ENCODE data around the gene SLC38A8.

SLC38A8 gene

DNA sequence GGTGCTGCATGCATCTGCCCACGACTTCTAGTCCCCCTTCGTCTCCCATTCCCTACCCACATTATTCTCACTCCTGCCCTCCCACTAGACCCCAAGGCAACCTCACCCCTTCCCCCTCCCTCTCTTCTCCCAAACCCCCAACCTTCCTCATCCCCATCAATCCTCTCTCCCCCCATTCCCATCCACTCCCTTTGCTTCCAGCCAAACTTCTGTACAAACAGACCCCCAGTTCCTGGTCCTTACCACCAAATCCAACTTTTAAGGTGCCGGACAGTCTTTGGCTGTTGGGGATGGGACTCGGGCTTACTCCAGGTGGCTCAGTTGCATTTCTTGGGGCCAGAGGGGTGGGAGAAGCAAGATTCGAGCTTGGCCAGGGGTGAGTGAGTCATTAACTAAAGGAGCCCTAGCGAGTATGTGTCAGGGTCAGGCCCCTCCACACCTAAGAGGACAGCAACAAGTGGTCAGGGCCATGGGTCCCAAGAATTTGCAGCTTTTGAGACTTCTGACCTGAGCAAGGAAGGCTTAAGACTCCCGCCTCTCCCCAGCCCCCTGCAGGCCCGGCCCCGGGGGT lies at the start of gene SLC38A8:
TSS of gene SLC38A8 (minus strand) at position 488 of the 571 bp plus-strand sequence. CDS start 638 bp downstream, outside the sequence.
- no peak within 1 kb of the TSS for H3K4me3 ChIP-seq (ENCODE audit: low read depth in 1 of 2, low read length in 1 of 2)
- H3K27me3 ChIP-seq = peaks cover 78% of the 10 kb centered on the region
- TF ChIP-seq CTCF (IDR thresholded peaks at IDR 0.05) = no peak
- H3K27ac ChIP-seq = no peak within 1 kb of the TSS
- H3K36me3 ChIP-seq = no peaks in the 10 kb centered on the region
- no peaks in the 10 kb centered on the region for H3K4me1 ChIP-seq (ENCODE audit: control insufficient read depth in 1 of 2, insufficient read depth in 1 of 2, low read depth in 1 of 2, low read length in 1 of 2)
- H3K9me3 ChIP-seq = no peaks in the 10 kb centered on the region

- no peak for TF ChIP-seq CTCF (IDR thresholded peaks at IDR 0.05)
- H3K27ac ChIP-seq = no peak overlapping the region
- H3K9me3 ChIP-seq = no peaks in the 10 kb centered on the region
- no peaks in the 10 kb centered on the region for H3K27me3 ChIP-seq
- peaks cover 11 to 21% of the 10 kb centered on the region in 2 experiments for H3K4me1 ChIP-seq (ENCODE audit: control insufficient read depth in 1 of 2, insufficient read depth in 1 of 2, low read depth in 1 of 2, low read length in 1 of 2)
- peaks cover 78% of the 10 kb centered on the region for H3K36me3 ChIP-seq
- no peak overlapping the region for H3K4me3 ChIP-seq (ENCODE audit: low read depth in 1 of 2, low read length in 1 of 2)
Measured at GRCh38 chr16:84091460-84091859, 48.9 kb upstream of the SLC38A8 start.

GRCh38 chr16:84090211-84090610 lies 47.6 kb upstream of the SLC38A8 start:
- TF ChIP-seq CTCF (IDR thresholded peaks at IDR 0.05) = no peak
- Histone ChIP-seq H3K36me3 (peaks cover 68% of the 10 kb centered on the region), H3K27me3 (no peaks in the 10 kb centered on the region), H3K4me1 (ENCODE audit: control insufficient read depth in 1 of 2, insufficient read depth in 1 of 2, low read depth in 1 of 2, low read length in 1 of 2) (peaks cover 23 to 34% of the 10 kb centered on the region in 2 experiments), H3K9me3 (no peaks in the 10 kb centered on the region), H3K27ac (no peak overlapping the region), H3K4me3 (ENCODE audit: low read depth in 1 of 2, low read length in 1 of 2) (no peak overlapping the region)

DNA sequence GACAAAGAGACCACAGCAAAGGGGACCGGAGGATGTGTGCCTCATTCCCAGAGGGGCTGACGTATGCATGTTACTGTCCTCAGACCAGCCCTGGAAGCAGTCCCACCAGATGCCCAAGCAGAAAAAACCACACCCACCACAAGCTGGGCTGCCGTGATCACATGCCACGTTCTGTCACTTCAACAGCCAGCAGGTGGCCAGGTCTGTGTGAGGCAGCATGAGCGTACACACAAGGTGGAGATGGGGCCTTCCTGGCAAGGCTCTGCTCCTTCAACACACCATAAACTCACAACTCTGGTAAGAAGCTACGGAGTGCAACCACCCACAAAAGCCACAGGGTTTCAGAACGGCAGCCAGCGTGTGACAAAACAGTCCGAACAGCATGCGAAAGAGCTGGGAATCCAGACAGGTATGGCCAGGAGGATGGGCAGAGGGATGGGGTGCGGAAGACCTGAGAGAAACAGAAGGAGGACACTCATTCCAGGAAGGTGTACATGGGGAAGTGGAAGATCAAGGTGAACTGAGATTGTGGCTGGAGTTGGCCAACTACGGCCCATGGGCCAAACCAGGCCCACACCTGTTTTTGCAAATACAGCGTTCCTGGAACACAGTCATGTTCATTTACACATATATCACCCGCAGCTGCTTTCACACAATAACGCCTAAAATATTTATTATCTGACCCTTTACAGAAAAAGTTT lies 46.2 kb upstream of the SLC38A8 start:
- no peak overlapping the region for H3K4me3 ChIP-seq (ENCODE audit: low read depth in 1 of 2, low read length in 1 of 2)
- H3K27me3 ChIP-seq = no peaks in the 10 kb centered on the region
- H3K9me3 ChIP-seq = no peaks in the 10 kb centered on the region
- H3K27ac ChIP-seq = peak overlapping the region; percentile 35
- H3K4me1 ChIP-seq (ENCODE audit: control insufficient read depth in 1 of 2, insufficient read depth in 1 of 2, low read depth in 1 of 2, low read length in 1 of 2) = peaks cover 32 to 47% of the 10 kb centered on the region in 2 experiments
- no peak for TF ChIP-seq CTCF (IDR thresholded peaks at IDR 0.05)
- H3K36me3 ChIP-seq = peaks cover 54% of the 10 kb centered on the region

DNA sequence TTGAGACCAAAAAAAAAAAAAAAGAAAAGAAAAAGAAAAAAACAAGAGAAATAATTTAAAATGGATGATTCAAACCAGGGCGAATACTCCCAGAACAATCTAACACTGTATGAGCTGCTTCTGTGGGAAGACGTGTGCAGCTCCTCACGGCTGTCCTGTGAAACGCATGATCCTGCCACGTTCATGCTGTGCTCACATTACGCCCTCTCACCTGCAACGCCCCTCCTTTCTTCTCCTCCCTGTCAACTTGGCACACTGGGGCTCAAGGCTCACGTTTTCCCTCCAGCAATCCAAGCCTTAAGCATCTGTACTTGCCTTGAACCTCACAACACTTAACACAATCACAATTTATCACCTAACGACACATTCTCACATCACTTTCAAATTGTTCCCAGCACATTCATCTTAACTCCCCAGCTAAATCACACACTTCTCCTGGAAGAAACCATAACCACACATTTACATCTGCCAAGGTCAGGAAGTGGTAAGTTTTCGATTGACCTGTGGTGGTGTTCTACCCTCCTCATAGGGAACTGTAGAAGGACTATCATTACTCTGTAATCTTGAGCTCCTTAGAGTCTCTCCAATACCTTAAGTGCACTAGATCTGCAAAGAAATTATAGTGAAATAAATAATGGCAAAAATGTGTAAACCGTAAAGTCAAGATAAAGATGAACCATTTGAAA lies 45.0 kb upstream of the SLC38A8 start:
- H3K9me3 ChIP-seq = no peaks in the 10 kb centered on the region
- no peak overlapping the region for H3K27ac ChIP-seq
- H3K36me3 ChIP-seq = peaks cover 42% of the 10 kb centered on the region
- H3K4me3 ChIP-seq (ENCODE audit: low read depth in 1 of 2, low read length in 1 of 2) = no peak overlapping the region
- H3K4me1 ChIP-seq (ENCODE audit: control insufficient read depth in 1 of 2, insufficient read depth in 1 of 2, low read depth in 1 of 2, low read length in 1 of 2) = peaks cover 40 to 57% of the 10 kb centered on the region in 2 experiments
- no peak for TF ChIP-seq CTCF (IDR thresholded peaks at IDR 0.05)
- H3K27me3 ChIP-seq = no peaks in the 10 kb centered on the region
